MCF 10A (cell line): ENCODE results near the gene RFESD. TPM values are rescaled to one million over a fixed set of nuclear protein-coding genes. Genes with fewer than 3 reads are reported as not detected.

Source experiments
- BruUV-seq: library from RNA; stranded (reverse); fragments of 400-500 nt; replicated peaks from 2 replicates; lab custom pipeline; 2021; lab: Mats Ljungman, UMichigan
- CTCF ChIA-PET: fragments of 300-600 bp; sonication (Branson Sonifier 250); formaldehyde crosslinking; extraction: SDS; loops from one replicate; lab custom pipeline; 2021; ENCODE audit warnings: antibody characterized with exemption, inconsistent platforms; lab: Yijun Ruan, JAX
- POLR2A ChIA-PET: fragments of 300-600, 350-650 bp; sonication (Branson Sonifier 250); formaldehyde crosslinking; extraction: SDS; loops from one replicate; lab custom pipeline; 2020; ENCODE audit warnings: antibody characterized with exemption, inconsistent platforms; lab: Yijun Ruan, JAX
- DNase-seq: peaks from one replicate; pipeline ENCODE4 v3.0.0-alpha.2; 2018; ENCODE audit not compliant: unreplicated experiment
- H3K27ac Mint-ChIP-seq: one replicate; pipeline ENCODE4 v1.8.0; 2022; ENCODE audit warnings: mild to moderate bottlenecking, low read depth, mixed read lengths; ENCODE audit not compliant: unreplicated experiment
- H3K27me3 Mint-ChIP-seq: one replicate; pipeline ENCODE4 v1.8.0; 2022; ENCODE audit warnings: mixed read lengths; ENCODE audit not compliant: insufficient read depth, unreplicated experiment
- H3K36me3 Mint-ChIP-seq: one replicate; pipeline ENCODE4 v1.8.0; 2022; ENCODE audit warnings: mild to moderate bottlenecking, moderate library complexity, mixed read lengths; ENCODE audit not compliant: insufficient read depth, unreplicated experiment
- H3K4me1 Mint-ChIP-seq: one replicate; pipeline ENCODE4 v1.8.0; 2022; ENCODE audit warnings: mixed read lengths; ENCODE audit not compliant: insufficient read depth, unreplicated experiment
- H3K4me3 Mint-ChIP-seq: one replicate; pipeline ENCODE4 v1.8.0; 2022; ENCODE audit warnings: mild to moderate bottlenecking, moderate library complexity, mixed read lengths; ENCODE audit not compliant: unreplicated experiment
- H3K9me3 Mint-ChIP-seq: one replicate; pipeline ENCODE4 v1.8.0; 2022; ENCODE audit warnings: mixed read lengths; ENCODE audit not compliant: unreplicated experiment
- CTCF ChIP-seq: fragments of 200-600 bp; IDR thresholded peaks from one replicate; pipeline ENCODE4 v1.8.0; 2022; ENCODE audit warnings: antibody characterized with exemption, mild to moderate bottlenecking; ENCODE audit not compliant: unreplicated experiment
- intact Hi-C: fragments of 100-400 bp; cut with micrococcal nuclease; formaldehyde crosslinking; loops from 2 replicates; pipeline ENCODE4 v1.14.1; 2022
- total RNA-seq: library from RNA; stranded (reverse); gene quantifications from 2 replicates; pipeline ENCODE4 v1.2.3, GENCODE V29; 2022

RFESD gene
- total RNA-seq, 1 experiment from 2014 or later, result 5.9 TPM

GRCh38 chr5:95707055-95707454 lies 60.5 kb downstream of the RFESD start:
- ChIA-PET POLR2A (interaction anchor here (1.2 kb wide), 1 partner anchor 8 kb away, joined by 3 read pairs; no protein-coding TSS in a partner anchor), CTCF (interaction anchor here (0.7 kb wide), 1 partner anchor 27 kb away, joined by 5 read pairs; no protein-coding TSS in a partner anchor)
- Mint-ChIP-seq H3K27me3 (no peaks in the 10 kb centered on the region), H3K27ac (no peak overlapping the region), H3K36me3 (no peaks in the 10 kb centered on the region), H3K4me3 (no peak overlapping the region), H3K4me1 (peaks cover 7% of the 10 kb centered on the region), H3K9me3 (no peaks in the 10 kb centered on the region)
- TF ChIP-seq CTCF, result no peak
- intact Hi-C loops, result no loop called here
- no peak for DNase-seq
- BruUV-seq, result no TSS peak

Other genes with a start within 250 kb of the RFESD start
- 97.2 and 105 TPM in 2 replicates for gene SKIC3, start 91.8 kb upstream of the RFESD start, total RNA-seq
- gene ARSK, start 91.7 kb upstream of the RFESD start, total RNA-seq, result 3.6 and 5.4 TPM in 2 replicates
- gene GPR150, start 26.7 kb upstream of the RFESD start, total RNA-seq, result not detected in 2 replicates
- not detected in 2 replicates for gene SPATA9, start 36.2 kb downstream of the RFESD start, total RNA-seq
- gene RHOBTB3, start 84.6 kb downstream of the RFESD start, total RNA-seq, result 3.4 and 3.8 TPM in 2 replicates
- gene GLRX, start 175.9 kb downstream of the RFESD start, total RNA-seq, result 41.4 and 59.2 TPM in 2 replicates